HG03520 (cell line): ENCODE results near the gene ADCY7.
A peak's percentile ranks its signal among the peaks of the same experiment; 100 is the strongest.

ENCODE experiments used
- ATAC-seq: cut with Tn5 transposase; IDR thresholded peaks from one replicate; pipeline ENCODE4 v1.9.1; 2021; ENCODE audit warnings: mild to moderate bottlenecking, moderate library complexity; ENCODE audit not compliant: unreplicated experiment

Gene ADCY7

GRCh38 chr16:50265716-50266336 lies 525 bp upstream of the ADCY7 start:
- ATAC-seq = no peak

- ATAC-seq = no peak
Observed at GRCh38 chr16:50267151-50267631, 840 bp downstream of the ADCY7 start.

- ATAC-seq = no peak
Observed at GRCh38 chr16:50267651-50268050, 1.3 kb downstream of the ADCY7 start.

- no peak for ATAC-seq
Observed at GRCh38 chr16:50268352-50268751, 2.0 kb downstream of the ADCY7 start.

GRCh38 chr16:50269061-50269705 lies 2.8 kb downstream of the ADCY7 start:
- ATAC-seq = no peak

- no peak for ATAC-seq
Observed at GRCh38 chr16:50269769-50270509, 3.6 kb downstream of the ADCY7 start.

- no peak for ATAC-seq
Observed at GRCh38 chr16:50270510-50271147, 4.3 kb downstream of the ADCY7 start.

- ATAC-seq = no peak
Observed at GRCh38 chr16:50271148-50272041, 5.0 kb downstream of the ADCY7 start.

GRCh38 chr16:50272111-50272571 lies 5.8 kb downstream of the ADCY7 start:
- no peak for ATAC-seq

GRCh38 chr16:50272687-50273381 lies 6.5 kb downstream of the ADCY7 start:
- ATAC-seq = no peak

- ATAC-seq = no peak
Observed at GRCh38 chr16:50273382-50273690, 7.0 kb downstream of the ADCY7 start.

- ATAC-seq = peak; percentile 64
Observed at GRCh38 chr16:50273888-50274325, 7.6 kb downstream of the ADCY7 start.

GRCh38 chr16:50274326-50275097 lies 8.2 kb downstream of the ADCY7 start:
- peak; percentile 37 for ATAC-seq

GRCh38 chr16:50275098-50275415 lies 8.7 kb downstream of the ADCY7 start:
- no peak for ATAC-seq

GRCh38 chr16:50275428-50276325 lies 9.3 kb downstream of the ADCY7 start:
- no peak for ATAC-seq

- no peak for ATAC-seq
Observed at GRCh38 chr16:50276326-50276640, 9.9 kb downstream of the ADCY7 start.

GRCh38 chr16:50276801-50277555 lies 10.6 kb downstream of the ADCY7 start:
- no peak for ATAC-seq

- no peak for ATAC-seq
Observed at GRCh38 chr16:50278251-50278650, 11.9 kb downstream of the ADCY7 start.
